ENCODE measurements around the gene ARFIP1.
A peak's percentile ranks its signal among the peaks of the same experiment; 100 is the strongest.

ARFIP1 gene

GRCh38 chr4:152848508-152848907 is 68.8 kb downstream of the ARFIP1 start:
- TF ChIP-seq FOXM1 (IDR thresholded peaks at IDR 0.05; ENCODE audit: borderline replicate concordance, low read depth) (no peak), ZBTB7A (IDR thresholded peaks at IDR 0.05; ENCODE audit: low read depth) (no peak), CEBPB (IDR thresholded peaks at IDR 0.05) (no peak), REST (IDR thresholded peaks at IDR 0.05; ENCODE audit: low read depth) (no peak), EP300 (IDR thresholded peaks at IDR 0.05; ENCODE audit: borderline replicate concordance) (no peak), YY1 (IDR thresholded peaks at IDR 0.05; ENCODE audit: low read depth) (no peak), NFIC (IDR thresholded peaks at IDR 0.05) (no peak), TCF12 (IDR thresholded peaks at IDR 0.05; ENCODE audit: low read depth) (no peak), RAD21 (IDR thresholded peaks at IDR 0.05; ENCODE audit: low read depth) (no peak), USF1 (IDR thresholded peaks at IDR 0.05) (no peak), EGR1 (IDR thresholded peaks at IDR 0.05) (no peak), CREB1 (IDR thresholded peaks at IDR 0.05; ENCODE audit: low read depth) (no peak), TEAD4 (IDR thresholded peaks at IDR 0.05) (no peak), TAF1 (IDR thresholded peaks at IDR 0.05; ENCODE audit: low read depth) (no peak), MAX (IDR thresholded peaks at IDR 0.05) (no peak)

GRCh38 chr4:152849350-152849749 is 69.6 kb downstream of the ARFIP1 start:
- TF ChIP-seq EP300 (IDR thresholded peaks at IDR 0.05; ENCODE audit: borderline replicate concordance) (no peak), YY1 (IDR thresholded peaks at IDR 0.05; ENCODE audit: low read depth) (no peak)

GRCh38 chr4:152850377-152850776 is 70.6 kb downstream of the ARFIP1 start:
- no peak for TF ChIP-seq EGR1 (IDR thresholded peaks at IDR 0.05)
- TF ChIP-seq CREB1 (IDR thresholded peaks at IDR 0.05; ENCODE audit: low read depth) = no peak
- no peak for TF ChIP-seq TCF12 (IDR thresholded peaks at IDR 0.05; ENCODE audit: low read depth)
- no peak for TF ChIP-seq ZBTB7A (IDR thresholded peaks at IDR 0.05; ENCODE audit: low read depth)
- TF ChIP-seq TAF1 (IDR thresholded peaks at IDR 0.05; ENCODE audit: low read depth) = no peak
- 0 out of 2 replicates have a peak, but pooled peaks have one; percentile 40 for TF ChIP-seq CEBPB (IDR thresholded peaks at IDR 0.05)

- TF ChIP-seq USF1 (IDR thresholded peaks at IDR 0.05) = no peak
- no peak for TF ChIP-seq EGR1 (IDR thresholded peaks at IDR 0.05)
- TF ChIP-seq NFIC (IDR thresholded peaks at IDR 0.05) = no peak
- no peak for TF ChIP-seq CREB1 (IDR thresholded peaks at IDR 0.05; ENCODE audit: low read depth)
- TF ChIP-seq TAF1 (IDR thresholded peaks at IDR 0.05; ENCODE audit: low read depth) = no peak
- no peak for TF ChIP-seq MAX (IDR thresholded peaks at IDR 0.05)
- no peak for TF ChIP-seq RAD21 (IDR thresholded peaks at IDR 0.05; ENCODE audit: low read depth)
- TF ChIP-seq YY1 (IDR thresholded peaks at IDR 0.05; ENCODE audit: low read depth) = no peak
- TF ChIP-seq ZBTB7A (IDR thresholded peaks at IDR 0.05; ENCODE audit: low read depth) = no peak
- no peak for TF ChIP-seq FOXM1 (IDR thresholded peaks at IDR 0.05; ENCODE audit: borderline replicate concordance, low read depth)
- TF ChIP-seq TCF12 (IDR thresholded peaks at IDR 0.05; ENCODE audit: low read depth) = no peak
- no peak for TF ChIP-seq TEAD4 (IDR thresholded peaks at IDR 0.05)
- TF ChIP-seq EP300 (IDR thresholded peaks at IDR 0.05; ENCODE audit: borderline replicate concordance) = no peak
- TF ChIP-seq REST (IDR thresholded peaks at IDR 0.05; ENCODE audit: low read depth) = no peak
- no peak for TF ChIP-seq CEBPB (IDR thresholded peaks at IDR 0.05)
Measured at GRCh38 chr4:152851226-152851625, 71.5 kb downstream of the ARFIP1 start.

GRCh38 chr4:152853293-152853692 is 73.5 kb downstream of the ARFIP1 start:
- TF ChIP-seq TAF1 (IDR thresholded peaks at IDR 0.05; ENCODE audit: low read depth) (no peak), TCF12 (IDR thresholded peaks at IDR 0.05; ENCODE audit: low read depth) (no peak), FOXM1 (IDR thresholded peaks at IDR 0.05; ENCODE audit: borderline replicate concordance, low read depth) (no peak), ZBTB7A (IDR thresholded peaks at IDR 0.05; ENCODE audit: low read depth) (no peak), USF1 (IDR thresholded peaks at IDR 0.05) (no peak), EGR1 (IDR thresholded peaks at IDR 0.05) (no peak), YY1 (IDR thresholded peaks at IDR 0.05; ENCODE audit: low read depth) (no peak), CREB1 (IDR thresholded peaks at IDR 0.05; ENCODE audit: low read depth) (no peak), MAX (IDR thresholded peaks at IDR 0.05) (no peak), RAD21 (IDR thresholded peaks at IDR 0.05; ENCODE audit: low read depth) (no peak), EP300 (IDR thresholded peaks at IDR 0.05; ENCODE audit: borderline replicate concordance) (no peak), REST (IDR thresholded peaks at IDR 0.05; ENCODE audit: low read depth) (no peak), CEBPB (IDR thresholded peaks at IDR 0.05) (no peak), NFIC (IDR thresholded peaks at IDR 0.05) (no peak), TEAD4 (IDR thresholded peaks at IDR 0.05) (no peak)

Measured in Ishikawa (cell line).